CD4-positive, CD25-positive, alpha-beta regulatory T cell (primary cell): ENCODE results near the gene PRKCA. TPM values are rescaled to one million over a fixed set of nuclear protein-coding genes. Genes with fewer than 3 reads are reported as not detected.

ENCODE experiments used
- ATAC-seq, 2 donors: fragments of 150-1000 bp; cut with Tn5 transposase; one replicate each; pipeline ENCODE4 v1.10.0; 2021; ENCODE audit warnings: low read depth in 2 of 2, moderate number of reproducible peaks in 2 of 2, moderate library complexity in 1 of 2
- DNase-seq, 3 donors: peaks; one replicate each; pipeline versions ENCODE4 v3.0.0 to v3.0.0-alpha.2; 2012 to 2022; ENCODE audit warnings: mixed read lengths in 1 of 3
- H3K27ac ChIP-seq: one replicate; pipeline ENCODE4 v1.7.0; 2013; ENCODE audit warnings: mild to moderate bottlenecking, low read length; ENCODE audit not compliant: insufficient read depth, poor library complexity, severe bottlenecking
- H3K27me3 ChIP-seq: one replicate; pipeline ENCODE4 v1.7.0; 2013; ENCODE audit warnings: low read length; ENCODE audit not compliant: control insufficient read depth, insufficient read depth
- H3K36me3 ChIP-seq: one replicate; pipeline ENCODE4 v1.7.0; 2013; ENCODE audit warnings: mild to moderate bottlenecking, low read length, moderate library complexity; ENCODE audit not compliant: control insufficient read depth, insufficient read depth
- H3K4me1 ChIP-seq: 2 replicates; pipeline ENCODE4 v1.7.0; 2013; ENCODE audit warnings: mild to moderate bottlenecking, low read length; ENCODE audit not compliant: insufficient read depth, control insufficient read depth, poor library complexity, severe bottlenecking
- H3K4me3 ChIP-seq: one replicate; pipeline ENCODE4 v1.7.0; 2013; ENCODE audit warnings: low read depth, mild to moderate bottlenecking, low read length, moderate library complexity
- H3K9me3 ChIP-seq, 2 experiments: 1 replicate in 1 of 2; 2 replicates in 1 of 2; pipeline ENCODE4 v1.7.0; 2013; ENCODE audit warnings: low read length in 2 of 2, mild to moderate bottlenecking in 1 of 2, moderate library complexity in 1 of 2; ENCODE audit not compliant: control insufficient read depth in 2 of 2
- H3K27ac Mint-ChIP-seq, 3 donors: one replicate each; pipeline ENCODE4 v1.8.0; 2020 to 2022; ENCODE audit warnings: mild to moderate bottlenecking in 3 of 3, mixed read lengths in 3 of 3, moderate library complexity in 2 of 3
- H3K27me3 Mint-ChIP-seq: one replicate; pipeline ENCODE4 v1.8.0; 2022; ENCODE audit warnings: mild to moderate bottlenecking, mixed read lengths
- H3K36me3 Mint-ChIP-seq: one replicate; pipeline ENCODE4 v1.8.0; 2020; ENCODE audit warnings: mixed read lengths
- H3K4me1 Mint-ChIP-seq, 4 donors: one replicate each; pipeline ENCODE4 v1.8.0; 2020 to 2022; ENCODE audit warnings: mixed read lengths in 4 of 4, mild to moderate bottlenecking in 1 of 4
- H3K4me3 Mint-ChIP-seq, 4 donors: one replicate each; pipeline ENCODE4 v1.8.0; 2020 to 2022; ENCODE audit warnings: mild to moderate bottlenecking in 4 of 4, mixed read lengths in 4 of 4, moderate library complexity in 3 of 4
- H3K9me3 Mint-ChIP-seq, 7 donors: one replicate each; pipeline ENCODE4 v1.8.0; 2020 to 2022; ENCODE audit warnings: mixed read lengths in 7 of 7, mild to moderate bottlenecking in 3 of 7, moderate library complexity in 2 of 7
- polyA plus RNA-seq, 4 donors: library from polyadenylated mRNA; unstranded; fragments of 300-500 nt; fragmentation: Illumina TruSeq; gene quantifications; one replicate each; pipeline ENCODE4 v1.2.3, GENCODE V29; 2021
- total RNA-seq: library from RNA; stranded (reverse); gene quantifications from one replicate; pipeline ENCODE4 v1.2.3, GENCODE V29; 2022

Gene PRKCA
- total and polyA plus RNA-seq, 5 donors from 2014 or later: 0.60 to 84.0 (median 2.0) TPM

GRCh38 chr17:66445229-66445628 is 142.8 kb downstream of the PRKCA start:
- no peak overlapping the region for H3K4me3 ChIP-seq
- H3K4me1 ChIP-seq: no peaks in the 10 kb centered on the region
- H3K27ac Mint-ChIP-seq: peak overlapping the region in 1 of 3 donors; percentile 35
- no peak for ATAC-seq
- H3K36me3 ChIP-seq: no peaks in the 10 kb centered on the region
- no peaks in the 10 kb centered on the region for H3K9me3 ChIP-seq
- H3K9me3 Mint-ChIP-seq: peaks cover 0 to 2% (median 0%) of the 10 kb centered on the region in 7 donors
- H3K36me3 Mint-ChIP-seq: peaks cover 16% of the 10 kb centered on the region
- no peaks in the 10 kb centered on the region for H3K27me3 Mint-ChIP-seq
- DNase-seq: no peak
- peaks cover 20 to 65% (median 37%) of the 10 kb centered on the region in 4 donors for H3K4me1 Mint-ChIP-seq
- H3K27ac ChIP-seq: no peak overlapping the region
- H3K27me3 ChIP-seq: no peaks in the 10 kb centered on the region
- H3K4me3 Mint-ChIP-seq: no peak overlapping the region

- Mint-ChIP-seq H3K4me1 (peaks cover 18 to 66% (median 36%) of the 10 kb centered on the region in 4 donors), H3K4me3 (no peak overlapping the region), H3K9me3 (no peaks in the 10 kb centered on the region), H3K27ac (peak overlapping the region in 1 of 3 donors; percentile 35), H3K36me3 (peaks cover 16% of the 10 kb centered on the region), H3K27me3 (no peaks in the 10 kb centered on the region)
- no peak for ATAC-seq
- no peaks in the 10 kb centered on the region for H3K36me3 ChIP-seq
- no peak overlapping the region for H3K4me3 ChIP-seq
- no peaks in the 10 kb centered on the region for H3K9me3 ChIP-seq
- no peak for DNase-seq
- H3K4me1 ChIP-seq: no peaks in the 10 kb centered on the region
- no peaks in the 10 kb centered on the region for H3K27me3 ChIP-seq
- no peak overlapping the region for H3K27ac ChIP-seq
Observed at GRCh38 chr17:66446419-66446818, 144.0 kb downstream of the PRKCA start.

DNA sequence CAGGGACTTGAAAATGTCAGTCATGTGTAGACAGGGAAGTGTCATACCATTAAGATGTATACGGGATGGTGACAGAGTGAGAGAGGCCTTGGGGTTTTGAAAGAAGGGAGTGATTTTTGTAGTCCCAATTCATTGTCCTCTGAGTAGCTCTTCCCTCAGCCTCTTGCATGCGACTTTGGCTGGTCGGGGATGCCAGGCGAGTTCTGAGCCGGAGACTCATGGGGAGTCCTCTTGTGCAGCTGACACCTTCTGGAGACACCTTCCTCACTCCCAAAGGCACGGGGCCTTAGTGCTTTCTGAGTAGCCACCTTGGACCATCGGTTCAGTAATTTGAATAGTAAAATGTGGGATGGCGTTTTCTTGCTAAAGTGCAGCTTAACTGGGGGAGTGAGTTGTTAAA is 144.7 kb downstream of the PRKCA start:
- peak overlapping the region in 1 of 3 donors; percentile 47 for H3K27ac Mint-ChIP-seq
- Histone ChIP-seq H3K4me1 (no peaks in the 10 kb centered on the region), H3K9me3 (no peaks in the 10 kb centered on the region), H3K36me3 (no peaks in the 10 kb centered on the region), H3K27ac (no peak overlapping the region), H3K4me3 (no peak overlapping the region), H3K27me3 (no peaks in the 10 kb centered on the region)
- no peaks in the 10 kb centered on the region for H3K27me3 Mint-ChIP-seq
- peaks cover 15 to 66% (median 35%) of the 10 kb centered on the region in 4 donors for H3K4me1 Mint-ChIP-seq
- ATAC-seq: no peak
- no peak overlapping the region for H3K4me3 Mint-ChIP-seq
- no peak for DNase-seq
- no peaks in the 10 kb centered on the region for H3K9me3 Mint-ChIP-seq
- H3K36me3 Mint-ChIP-seq: peaks cover 16% of the 10 kb centered on the region

DNA sequence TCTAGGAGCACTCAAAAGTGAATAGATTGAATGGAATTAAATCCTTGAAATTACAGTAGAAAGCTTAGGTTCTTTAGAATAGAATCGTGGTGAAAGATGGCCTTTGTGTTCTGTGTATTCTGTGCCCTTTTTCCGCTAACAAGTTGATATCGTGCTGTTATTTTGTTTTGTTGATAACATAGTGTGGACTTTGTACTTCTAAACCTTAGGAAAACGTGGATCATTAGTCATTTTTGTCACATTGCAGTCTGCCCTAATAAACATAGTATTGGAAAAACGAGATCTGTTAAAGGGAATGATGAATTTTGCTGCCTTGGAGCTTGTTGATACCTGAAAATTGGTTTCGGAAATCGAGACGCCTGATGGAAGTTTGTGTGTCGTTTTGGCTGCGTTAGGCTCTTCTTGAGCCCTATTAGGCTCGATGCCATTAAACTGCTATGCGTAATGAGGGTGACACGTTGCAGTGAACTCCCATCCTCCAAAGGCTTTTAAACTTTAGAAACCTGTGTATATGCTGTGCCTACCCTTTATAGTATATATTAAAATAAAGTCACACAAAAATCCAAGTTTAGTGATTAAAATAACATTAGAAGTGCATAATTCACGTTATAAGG is 145.7 kb downstream of the PRKCA start:
- Histone ChIP-seq H3K27ac (no peak overlapping the region), H3K4me1 (no peaks in the 10 kb centered on the region), H3K4me3 (no peak overlapping the region), H3K36me3 (no peaks in the 10 kb centered on the region), H3K9me3 (no peaks in the 10 kb centered on the region), H3K27me3 (no peaks in the 10 kb centered on the region)
- ATAC-seq: no peak
- Mint-ChIP-seq H3K4me3 (no peak overlapping the region), H3K27ac (peak overlapping the region in 2 of 3 donors; percentile 47 to 60), H3K27me3 (no peaks in the 10 kb centered on the region), H3K36me3 (peaks cover 10% of the 10 kb centered on the region), H3K9me3 (no peaks in the 10 kb centered on the region), H3K4me1 (peaks cover 15 to 62% (median 35%) of the 10 kb centered on the region in 4 donors)
- DNase-seq: no peak

GRCh38 chr17:66449418-66449977 is 147.1 kb downstream of the PRKCA start:
- DNase-seq (no peak), ATAC-seq (no peak)
- H3K36me3 Mint-ChIP-seq: peaks cover 16% of the 10 kb centered on the region
- peaks cover 18 to 59% (median 27%) of the 10 kb centered on the region in 4 donors for H3K4me1 Mint-ChIP-seq
- no peak overlapping the region for H3K4me3 ChIP-seq
- H3K4me1 ChIP-seq: no peaks in the 10 kb centered on the region
- H3K4me3 Mint-ChIP-seq: no peak overlapping the region
- no peaks in the 10 kb centered on the region for H3K9me3 Mint-ChIP-seq
- no peaks in the 10 kb centered on the region for H3K27me3 ChIP-seq
- H3K9me3 ChIP-seq: no peaks in the 10 kb centered on the region
- H3K27me3 Mint-ChIP-seq: no peaks in the 10 kb centered on the region
- H3K27ac Mint-ChIP-seq: peak overlapping the region; percentile 37 to 85 (median 60)
- H3K27ac ChIP-seq: no peak overlapping the region
- no peaks in the 10 kb centered on the region for H3K36me3 ChIP-seq

GRCh38 chr17:66450008-66450851 is 147.8 kb downstream of the PRKCA start:
- Mint-ChIP-seq H3K36me3 (peaks cover 13% of the 10 kb centered on the region), H3K4me3 (peak overlapping the region in 1 of 4 donors; percentile 8), H3K9me3 (no peaks in the 10 kb centered on the region), H3K4me1 (peaks cover 18 to 54% (median 27%) of the 10 kb centered on the region in 4 donors), H3K27ac (peak overlapping the region in 2 of 3 donors; percentile 40 to 85), H3K27me3 (no peaks in the 10 kb centered on the region)
- H3K36me3 ChIP-seq: no peaks in the 10 kb centered on the region
- H3K27ac ChIP-seq: no peak overlapping the region
- DNase-seq (no peak), ATAC-seq (no peak)
- H3K27me3 ChIP-seq: no peaks in the 10 kb centered on the region
- no peaks in the 10 kb centered on the region for H3K4me1 ChIP-seq
- H3K4me3 ChIP-seq: no peak overlapping the region
- H3K9me3 ChIP-seq: no peaks in the 10 kb centered on the region

DNA sequence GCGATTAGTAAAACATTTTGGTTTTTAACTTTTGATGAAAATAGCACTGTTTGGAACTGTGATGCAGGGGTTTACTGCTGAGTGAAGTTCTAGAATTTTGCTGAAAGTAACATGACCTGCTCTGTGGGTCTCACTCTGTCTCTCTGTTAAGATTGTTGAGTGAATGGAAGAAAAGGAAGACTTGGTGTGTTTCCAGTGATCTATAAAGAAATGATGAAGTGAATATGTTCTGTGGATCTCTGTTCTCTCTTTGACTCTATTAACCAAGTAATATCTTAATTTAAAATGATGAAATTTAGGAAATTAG is 148.4 kb downstream of the PRKCA start:
- ATAC-seq (no peak), DNase-seq (no peak)
- peaks cover 0 to 1% (median 0%) of the 10 kb centered on the region in 7 donors for H3K9me3 Mint-ChIP-seq
- peaks cover 18 to 50% (median 27%) of the 10 kb centered on the region in 4 donors for H3K4me1 Mint-ChIP-seq
- Histone ChIP-seq H3K9me3 (no peaks in the 10 kb centered on the region), H3K4me1 (no peaks in the 10 kb centered on the region), H3K27ac (no peak overlapping the region), H3K4me3 (no peak overlapping the region), H3K36me3 (no peaks in the 10 kb centered on the region), H3K27me3 (no peaks in the 10 kb centered on the region)
- peak overlapping the region in 1 of 3 donors; percentile 85 for H3K27ac Mint-ChIP-seq
- H3K4me3 Mint-ChIP-seq: no peak overlapping the region
- H3K27me3 Mint-ChIP-seq: no peaks in the 10 kb centered on the region
- H3K36me3 Mint-ChIP-seq: peaks cover 14% of the 10 kb centered on the region
